GM23338 (cell line): ENCODE results near the gene TTLL5. TPM values are rescaled to one million over a fixed set of nuclear protein-coding genes. Genes with fewer than 3 reads are reported as not detected.

ENCODE experiments used
- ATAC-seq: fragments of 200-7000 bp; cut with Tn5 transposase; 3 replicates; pipeline ENCODE4 v1.9.1; 2020
- DNase-seq: peaks from one replicate; pipeline ENCODE4 v3.0.0-alpha.2; 2015; ENCODE audit warnings: low spot score
- H2AFZ ChIP-seq: fragments of 200-600 bp; sonication (generic); 2 replicates; pipeline ENCODE4 v1.8.0; 2016; ENCODE audit warnings: antibody characterized with exemption, mild to moderate bottlenecking, moderate library complexity
- H3F3A ChIP-seq: fragments of 200-600 bp; sonication (generic); replicated peaks from 2 replicates; pipeline ENCODE4 v1.8.0; 2017; ENCODE audit warnings: antibody characterized with exemption, mixed run types, low read depth
- H3K27ac ChIP-seq: fragments of 200-600 bp; sonication (generic); 2 replicates; pipeline ENCODE4 v1.6.1; 2016; ENCODE audit warnings: low read depth
- H3K27me3 ChIP-seq: fragments of 200-600 bp; sonication (generic); 2 replicates; pipeline ENCODE4 v1.8.0; 2016; ENCODE audit warnings: mild to moderate bottlenecking, mixed run types, moderate library complexity; ENCODE audit not compliant: insufficient read depth
- H3K36me3 ChIP-seq: fragments of 200-600 bp; sonication (generic); 2 replicates; pipeline ENCODE4 v1.8.0; 2016; ENCODE audit warnings: mild to moderate bottlenecking; ENCODE audit not compliant: insufficient read depth
- H3K4me1 ChIP-seq: fragments of 200-600 bp; sonication (generic); 2 replicates; pipeline ENCODE4 v1.8.0; 2016; ENCODE audit warnings: mild to moderate bottlenecking, moderate library complexity; ENCODE audit not compliant: insufficient read depth
- H3K4me2 ChIP-seq: fragments of 200-600 bp; sonication (generic); 2 replicates; pipeline ENCODE4 v1.7.1; 2017; ENCODE audit warnings: mixed run types
- H3K4me3 ChIP-seq: fragments of 200-600 bp; sonication (generic); 2 replicates; pipeline ENCODE4 v1.6.1; 2016; ENCODE audit warnings: mixed run types
- H3K79me2 ChIP-seq: fragments of 200-600 bp; sonication (generic); replicated peaks from 2 replicates; pipeline ENCODE4 v1.8.0; 2017; ENCODE audit warnings: mild to moderate bottlenecking; ENCODE audit not compliant: insufficient read depth
- H3K9me2 ChIP-seq: fragments of 200-600 bp; sonication (generic); 2 replicates; pipeline ENCODE4 v1.8.0; 2017; ENCODE audit not compliant: insufficient read depth
- H4K20me1 ChIP-seq: fragments of 200-600 bp; sonication (generic); replicated peaks from 2 replicates; pipeline ENCODE4 v1.8.0; 2017; ENCODE audit warnings: mild to moderate bottlenecking; ENCODE audit not compliant: insufficient read depth
- H3K27ac Mint-ChIP-seq: 2 replicates; pipeline ENCODE4 v1.8.0; 2020; ENCODE audit warnings: inconsistent platforms, mild to moderate bottlenecking, moderate library complexity, mixed read lengths
- H3K27me3 Mint-ChIP-seq: 3 replicates; pipeline ENCODE4 v1.8.0; 2022; ENCODE audit warnings: low read depth, mild to moderate bottlenecking, moderate library complexity, mixed read lengths, inconsistent platforms; ENCODE audit not compliant: insufficient read depth, poor library complexity
- H3K36me3 Mint-ChIP-seq: 3 replicates; pipeline ENCODE4 v1.8.0; 2021; ENCODE audit warnings: low read depth, mild to moderate bottlenecking, inconsistent platforms, moderate library complexity, mixed read lengths
- H3K4me1 Mint-ChIP-seq: 3 replicates; pipeline ENCODE4 v1.8.0; 2020; ENCODE audit warnings: mild to moderate bottlenecking, inconsistent platforms, mixed read lengths
- H3K4me3 Mint-ChIP-seq: 3 replicates; pipeline ENCODE4 v1.8.0; 2021; ENCODE audit warnings: moderate library complexity, mild to moderate bottlenecking, inconsistent platforms, mixed read lengths
- H3K9me3 Mint-ChIP-seq: 3 replicates; pipeline ENCODE4 v1.8.0; 2020; ENCODE audit warnings: moderate library complexity, mild to moderate bottlenecking, inconsistent platforms, mixed read lengths
- CREB1 ChIP-seq: fragments of 250-450 bp; sonication (Bioruptor Pico); IDR thresholded peaks from 2 replicates; pipeline ENCODE4 v1.5.0; 2020; ENCODE audit warnings: low read depth, mild to moderate bottlenecking, moderate library complexity
- CTCF ChIP-seq, 2 experiments: fragments of 200-600 bp in 1 of 2; sonication (generic) in 1 of 2; conservative IDR thresholded peaks; 2 replicates each; pipeline versions ENCODE4 v1.5.1 to v1.6.1; 2016 to 2017; ENCODE audit warnings: antibody characterized with exemption in 2 of 2, low read depth in 2 of 2, mild to moderate bottlenecking in 2 of 2, moderate library complexity in 1 of 2
- ETS1 ChIP-seq: IDR thresholded peaks from 2 replicates; pipeline ENCODE4 v1.6.1; 2016; ENCODE audit warnings: antibody characterized with exemption
- EZH2phosphoT487 ChIP-seq: fragments of 200-600 bp; sonication (generic); IDR thresholded peaks from one replicate; pipeline ENCODE4 v1.8.1; 2018; ENCODE audit warnings: antibody characterized with exemption; ENCODE audit not compliant: unreplicated experiment
- JUNB ChIP-seq: IDR thresholded peaks from one replicate; pipeline ENCODE4 v1.6.1; 2016; ENCODE audit warnings: antibody characterized with exemption; ENCODE audit not compliant: unreplicated experiment
- NANOG ChIP-seq: IDR thresholded peaks from 2 replicates; pipeline ENCODE4 v1.6.1; 2016; ENCODE audit warnings: antibody characterized with exemption, borderline replicate concordance
- POLR2AphosphoS5 ChIP-seq: IDR thresholded peaks from 2 replicates; pipeline ENCODE4 v1.6.1; 2016; ENCODE audit warnings: antibody characterized with exemption, low read depth
- STAT1 ChIP-seq: IDR thresholded peaks from one replicate; pipeline ENCODE4 v1.6.1; 2016; ENCODE audit warnings: antibody characterized with exemption; ENCODE audit not compliant: unreplicated experiment
- ZNF114 ChIP-seq: fragments of 250-450 bp; sonication (Bioruptor Pico); IDR thresholded peaks from 2 replicates; pipeline ENCODE4 v1.5.0; 2020; ENCODE audit warnings: mild to moderate bottlenecking, moderate library complexity
- ZNF331 ChIP-seq: fragments of 250-450 bp; sonication (Bioruptor Pico); IDR thresholded peaks from 2 replicates; pipeline ENCODE4 v1.5.0; 2020; ENCODE audit warnings: low read depth, mild to moderate bottlenecking, moderate library complexity
- ZNF462 ChIP-seq: fragments of 250-450 bp; sonication (Bioruptor Pico); IDR thresholded peaks from 2 replicates; pipeline ENCODE4 v1.5.0; 2020; ENCODE audit warnings: mild to moderate bottlenecking, moderate library complexity
- polyA plus RNA-seq: library from polyadenylated mRNA; unstranded; fragments of >200 nt; fragmentation: Nextera tagmentation; extraction: Ambion mirVana; gene quantifications from 2 replicates; pipeline ENCODE4 v1.2.1, GENCODE V29; 2016
- total RNA-seq: library from RNA; depleted of rRNA; stranded (reverse); fragments of >200 nt; shearing (Covaris generic); gene quantifications from 2 replicates; pipeline ENCODE4 v1.2.3, GENCODE V29; 2014

Gene TTLL5
- total and polyA plus RNA-seq, 2 experiments from 2014 or later, result 33.5 to 35.4 TPM

GRCh38 chr14:75909630-75910029, 248.6 kb downstream of the TTLL5 start:
- H4K20me1 ChIP-seq, result no peaks in the 10 kb centered on the region
- ATAC-seq (no peak), DNase-seq (no peak)
- H3K36me3 Mint-ChIP-seq, result no peaks in the 10 kb centered on the region
- H3K4me3 Mint-ChIP-seq, result no peak overlapping the region
- no peak overlapping the region for H2AFZ ChIP-seq
- peaks cover 25% of the 10 kb centered on the region; the same call in 2 of the 3 replicates for H3K4me1 Mint-ChIP-seq
- H3K27me3 Mint-ChIP-seq, result peaks cover 2% of the 10 kb centered on the region
- H3F3A ChIP-seq, result no peaks in the 10 kb centered on the region
- H3K79me2 ChIP-seq, result no peaks in the 10 kb centered on the region
- no peak overlapping the region for H3K27ac ChIP-seq
- H3K4me1 ChIP-seq, result peaks cover 21% of the 10 kb centered on the region
- H3K9me2 ChIP-seq, result no peaks in the 10 kb centered on the region
- no peak overlapping the region for H3K4me2 ChIP-seq
- TF ChIP-seq CTCF (conservative IDR thresholded peaks at IDR 0.05; ENCODE audit: low read depth in 2 of 2) (0 out of 4 replicates have a peak, but pooled peaks of 1 of the 2 experiments have one; percentile 13), ZNF462 (CRISPR knock-in tag) (no peak)
- H3K36me3 ChIP-seq, result no peaks in the 10 kb centered on the region
- no peaks in the 10 kb centered on the region for H3K27me3 ChIP-seq
- no peak overlapping the region for H3K27ac Mint-ChIP-seq
- no peaks in the 10 kb centered on the region for H3K9me3 Mint-ChIP-seq
- no peak overlapping the region for H3K4me3 ChIP-seq

GRCh38 chr14:75910048-75910447, 249.0 kb downstream of the TTLL5 start:
- DNase-seq (no peak), ATAC-seq (no peak)
- H3F3A ChIP-seq, result no peaks in the 10 kb centered on the region
- Mint-ChIP-seq H3K4me1 (peaks cover 25% of the 10 kb centered on the region; the same call in 2 of the 3 replicates), H3K36me3 (no peaks in the 10 kb centered on the region), H3K27ac (no peak overlapping the region), H3K4me3 (no peak overlapping the region), H3K27me3 (peaks cover 2% of the 10 kb centered on the region), H3K9me3 (no peaks in the 10 kb centered on the region)
- no peaks in the 10 kb centered on the region for H3K79me2 ChIP-seq
- H2AFZ ChIP-seq, result no peak overlapping the region
- no peaks in the 10 kb centered on the region for H3K36me3 ChIP-seq
- H3K27me3 ChIP-seq, result no peaks in the 10 kb centered on the region
- no peak overlapping the region for H3K4me2 ChIP-seq
- H4K20me1 ChIP-seq, result no peaks in the 10 kb centered on the region
- no peaks in the 10 kb centered on the region for H3K9me2 ChIP-seq
- no peak overlapping the region for H3K27ac ChIP-seq
- H3K4me3 ChIP-seq, result no peak overlapping the region
- H3K4me1 ChIP-seq, result peaks cover 21% of the 10 kb centered on the region
- no peak for TF ChIP-seq JUNB
- TF ChIP-seq EZH2phosphoT487, result no peak
- no peak for TF ChIP-seq ETS1
- TF ChIP-seq ZNF331 (CRISPR knock-in tag), result no peak
- TF ChIP-seq STAT1, result no peak
- TF ChIP-seq POLR2AphosphoS5, result no peak
- TF ChIP-seq CREB1 (CRISPR knock-in tag), result no peak
- TF ChIP-seq NANOG, result no peak
- TF ChIP-seq ZNF114 (CRISPR knock-in tag), result no peak
- no peak for TF ChIP-seq CTCF (conservative IDR thresholded peaks at IDR 0.05; ENCODE audit: low read depth in 2 of 2)
